ACC112 (cell line): Measurements from ENCODE around the gene DISC1.

Experiments used
- H2AFZ ChIP-seq: fragments of 200-600 bp; sonication (generic); one replicate; pipeline ENCODE4 v1.6.0; 2017; ENCODE audit warnings: antibody characterized with exemption, low read length; ENCODE audit not compliant: unreplicated experiment
- H3K27ac ChIP-seq: fragments of 200-600 bp; sonication (generic); 2 replicates; pipeline ENCODE4 v1.5.1; 2014; ENCODE audit warnings: low read depth, mild to moderate bottlenecking, antibody characterized with exemption, low read length, moderate library complexity
- H3K27me3 ChIP-seq: fragments of 200-600 bp; sonication (generic); 2 replicates; pipeline ENCODE4 v1.6.1; 2014; ENCODE audit warnings: mild to moderate bottlenecking, antibody characterized with exemption, low read length, moderate library complexity, mixed read lengths; ENCODE audit not compliant: insufficient read depth
- H3K36me3 ChIP-seq: fragments of 200-600 bp; sonication (generic); 2 replicates; pipeline ENCODE4 v1.6.1; 2016; ENCODE audit warnings: mild to moderate bottlenecking, antibody characterized with exemption, low read length, moderate library complexity, mixed read lengths; ENCODE audit not compliant: insufficient read depth
- H3K4me1 ChIP-seq: fragments of 200-600 bp; sonication (generic); one replicate; pipeline ENCODE4 v1.6.1; 2016; ENCODE audit warnings: low read length, mixed read lengths; ENCODE audit not compliant: insufficient read depth, unreplicated experiment, control insufficient read depth
- H3K4me3 ChIP-seq: fragments of 200-600 bp; sonication (generic); 2 replicates; pipeline ENCODE4 v1.5.1; 2014; ENCODE audit warnings: mild to moderate bottlenecking, low read depth, low read length
- H3K79me2 ChIP-seq: fragments of 200-600 bp; sonication (generic); one replicate; pipeline ENCODE4 v1.6.0; 2016; ENCODE audit warnings: low read length; ENCODE audit not compliant: control insufficient read depth, unreplicated experiment, insufficient read depth

DISC1 gene

GRCh38 chr1:231986631-231987336 lies 360.2 kb downstream of the DISC1 start:
- H3K27ac ChIP-seq: no peak overlapping the region
- H3K79me2 ChIP-seq: no peaks in the 10 kb centered on the region
- H3K36me3 ChIP-seq: no peaks in the 10 kb centered on the region
- no peaks in the 10 kb centered on the region for H3K4me1 ChIP-seq
- H2AFZ ChIP-seq: no peak overlapping the region
- H3K4me3 ChIP-seq: no peak overlapping the region
- H3K27me3 ChIP-seq: no peaks in the 10 kb centered on the region

- Histone ChIP-seq H3K27me3 (no peaks in the 10 kb centered on the region), H3K4me3 (no peak overlapping the region), H2AFZ (no peak overlapping the region), H3K36me3 (no peaks in the 10 kb centered on the region), H3K4me1 (no peaks in the 10 kb centered on the region), H3K79me2 (no peaks in the 10 kb centered on the region), H3K27ac (no peak overlapping the region)
Observed at GRCh38 chr1:231990388-231990787, 363.8 kb downstream of the DISC1 start.

GRCh38 chr1:231991231-231991630 lies 364.6 kb downstream of the DISC1 start:
- Histone ChIP-seq H3K4me1 (no peaks in the 10 kb centered on the region), H3K27ac (no peak overlapping the region), H3K4me3 (no peak overlapping the region), H2AFZ (no peak overlapping the region), H3K79me2 (no peaks in the 10 kb centered on the region), H3K27me3 (no peaks in the 10 kb centered on the region), H3K36me3 (no peaks in the 10 kb centered on the region)

GRCh38 chr1:231993968-231994455 lies 367.4 kb downstream of the DISC1 start:
- Histone ChIP-seq H3K27ac (no peak overlapping the region), H3K36me3 (no peaks in the 10 kb centered on the region), H2AFZ (no peak overlapping the region), H3K4me1 (no peaks in the 10 kb centered on the region), H3K4me3 (no peak overlapping the region), H3K79me2 (no peaks in the 10 kb centered on the region), H3K27me3 (no peaks in the 10 kb centered on the region)

- H2AFZ ChIP-seq: no peak overlapping the region
- H3K4me1 ChIP-seq: no peaks in the 10 kb centered on the region
- H3K36me3 ChIP-seq: no peaks in the 10 kb centered on the region
- H3K27me3 ChIP-seq: no peaks in the 10 kb centered on the region
- no peak overlapping the region for H3K4me3 ChIP-seq
- H3K79me2 ChIP-seq: no peaks in the 10 kb centered on the region
- no peak overlapping the region for H3K27ac ChIP-seq
Observed at GRCh38 chr1:231998791-231999190, 372.2 kb downstream of the DISC1 start.

GRCh38 chr1:232005300-232005699 lies 378.7 kb downstream of the DISC1 start:
- Histone ChIP-seq H3K4me3 (no peak overlapping the region), H3K27ac (no peak overlapping the region), H3K79me2 (no peaks in the 10 kb centered on the region), H3K27me3 (no peaks in the 10 kb centered on the region), H2AFZ (no peak overlapping the region), H3K36me3 (no peaks in the 10 kb centered on the region), H3K4me1 (no peaks in the 10 kb centered on the region)

GRCh38 chr1:232009741-232010140 lies 383.2 kb downstream of the DISC1 start:
- Histone ChIP-seq H3K36me3 (no peaks in the 10 kb centered on the region), H3K27ac (no peak overlapping the region), H2AFZ (no peak overlapping the region), H3K27me3 (no peaks in the 10 kb centered on the region), H3K4me1 (peaks cover 9% of the 10 kb centered on the region), H3K4me3 (no peak overlapping the region), H3K79me2 (no peaks in the 10 kb centered on the region)

- Histone ChIP-seq H3K27ac (no peak overlapping the region), H3K4me3 (no peak overlapping the region), H3K27me3 (no peaks in the 10 kb centered on the region), H3K4me1 (peaks cover 9% of the 10 kb centered on the region), H3K79me2 (no peaks in the 10 kb centered on the region), H2AFZ (no peak overlapping the region), H3K36me3 (no peaks in the 10 kb centered on the region)
Observed at GRCh38 chr1:232011961-232012360, 385.4 kb downstream of the DISC1 start.

GRCh38 chr1:232012773-232013386 lies 386.3 kb downstream of the DISC1 start:
- H3K79me2 ChIP-seq: no peaks in the 10 kb centered on the region
- peak overlapping the region; percentile 17; the same call in 1 of the 2 replicates for H3K27ac ChIP-seq
- H2AFZ ChIP-seq: peak overlapping the region; percentile 64
- peaks cover 9% of the 10 kb centered on the region for H3K4me1 ChIP-seq
- H3K36me3 ChIP-seq: no peaks in the 10 kb centered on the region
- no peaks in the 10 kb centered on the region for H3K27me3 ChIP-seq
- H3K4me3 ChIP-seq: no peak overlapping the region

- Histone ChIP-seq H2AFZ (no peak overlapping the region), H3K79me2 (no peaks in the 10 kb centered on the region), H3K4me1 (peaks cover 9% of the 10 kb centered on the region), H3K27me3 (no peaks in the 10 kb centered on the region), H3K27ac (no peak overlapping the region), H3K36me3 (no peaks in the 10 kb centered on the region), H3K4me3 (no peak overlapping the region)
Observed at GRCh38 chr1:232014941-232015340, 388.4 kb downstream of the DISC1 start.

- Histone ChIP-seq H3K27ac (no peak overlapping the region), H3K4me1 (peaks cover 9% of the 10 kb centered on the region), H3K79me2 (no peaks in the 10 kb centered on the region), H3K4me3 (no peak overlapping the region), H3K27me3 (no peaks in the 10 kb centered on the region), H2AFZ (no peak overlapping the region), H3K36me3 (no peaks in the 10 kb centered on the region)
Observed at GRCh38 chr1:232016616-232017015, 390.0 kb downstream of the DISC1 start.
